Activated CD8-positive, alpha-beta memory T cell treated with anti-CD3 and anti-CD28 coated beads, Interleukin-2, amount 50 U/mL, for 4 hours (primary cell): Measurements from ENCODE around the gene SCRN1.

Experiments used
- DNase-seq: peaks from one replicate; pipeline ENCODE4 v3.0.0-alpha.2; 2020

Gene SCRN1

DNA sequence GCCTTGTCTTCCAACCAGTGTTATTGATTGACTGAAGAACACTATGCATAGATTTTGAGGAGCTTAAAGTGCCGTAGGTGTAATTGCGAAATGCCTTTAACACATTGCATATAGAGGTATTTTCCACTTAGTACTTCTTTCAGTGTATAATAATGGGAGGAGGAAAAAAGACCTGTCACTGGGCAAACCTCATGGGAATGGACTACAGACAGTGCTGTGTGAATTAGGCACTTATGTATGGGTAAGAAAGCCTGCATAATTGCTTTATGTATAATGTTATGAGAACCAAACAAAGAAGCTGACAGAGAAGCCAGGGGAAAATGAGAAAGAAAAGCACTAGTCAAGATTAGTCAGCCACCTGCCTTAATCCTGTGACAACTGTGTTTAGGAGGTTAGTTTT, 12.4 kb upstream of the SCRN1 start:
- DNase-seq: no peak

DNA sequence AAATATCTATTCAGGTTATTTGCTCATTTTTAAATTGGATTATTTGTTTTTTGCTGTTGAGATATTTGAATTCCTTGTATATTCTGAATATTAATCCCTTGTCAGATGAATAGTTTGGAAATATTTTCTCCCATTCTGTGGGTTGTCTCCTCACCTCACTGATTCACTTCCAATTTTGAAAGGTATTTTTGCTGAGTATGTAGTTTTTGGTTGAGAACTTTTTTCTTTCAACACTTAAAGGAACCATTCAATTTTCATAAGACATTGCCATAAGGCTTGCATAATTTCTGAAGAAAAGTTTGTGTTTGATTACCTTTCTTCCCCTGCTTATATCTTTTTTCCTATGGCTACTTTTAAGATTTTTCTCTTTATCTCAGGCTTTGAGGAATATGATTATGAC, 8.9 kb upstream of the SCRN1 start:
- no peak for DNase-seq

DNA sequence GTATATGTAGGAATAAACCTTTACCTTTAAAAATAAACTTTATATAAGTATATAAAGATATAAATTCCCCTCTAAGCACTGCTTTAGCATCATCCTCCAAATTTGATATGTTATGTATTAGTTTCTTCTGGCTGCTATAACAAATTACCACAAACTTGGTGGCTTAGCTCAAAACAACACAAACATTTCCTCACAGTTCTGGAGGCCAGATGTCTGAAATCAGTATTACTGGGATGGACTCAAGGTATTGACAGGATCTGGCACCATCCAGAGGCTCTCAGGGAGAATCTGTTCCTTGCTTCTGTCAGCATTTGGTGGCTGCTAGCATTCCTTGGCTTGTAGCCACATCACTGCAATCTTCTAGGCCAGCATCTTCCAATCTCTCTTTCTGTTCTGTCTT, 6.7 kb upstream of the SCRN1 start:
- DNase-seq: no peak

DNA sequence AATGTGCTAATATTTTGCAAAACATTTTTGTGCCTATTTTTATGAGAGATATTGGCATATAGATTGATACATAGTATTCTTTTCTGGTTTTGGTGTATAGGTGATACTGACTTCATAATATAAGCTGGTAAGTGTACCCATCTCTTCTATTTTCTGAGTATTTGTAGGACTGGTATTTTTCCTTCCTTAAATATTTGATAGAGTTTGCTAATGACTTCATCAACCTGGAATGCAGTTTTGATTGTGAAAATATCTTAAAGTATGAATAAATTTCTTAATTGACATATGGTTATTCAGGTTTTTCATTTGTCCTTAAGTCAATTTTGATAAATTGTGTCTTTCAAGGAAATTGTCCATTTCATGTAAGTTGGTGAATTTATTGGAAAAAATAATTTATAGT, 6.1 kb upstream of the SCRN1 start:
- no peak for DNase-seq

DNA sequence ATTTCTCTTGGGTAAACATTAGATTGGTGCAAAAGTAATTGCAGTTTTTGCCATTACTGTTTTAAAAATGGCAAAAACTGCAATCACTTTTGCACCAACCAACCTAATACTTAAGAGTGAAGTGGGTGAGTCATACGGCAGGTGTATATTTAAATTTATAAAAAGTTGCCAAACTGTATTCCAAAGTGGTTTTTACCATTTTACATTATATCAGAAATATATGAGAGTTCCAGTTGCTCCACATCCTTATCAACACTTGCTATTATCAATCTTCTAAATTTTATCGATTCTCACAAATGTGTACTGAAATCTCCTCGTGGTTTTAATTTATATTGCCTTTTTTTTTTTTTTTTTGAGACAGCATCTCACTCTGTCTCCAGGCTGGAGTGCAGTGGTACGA, 3.5 kb upstream of the SCRN1 start:
- no peak for DNase-seq

DNA sequence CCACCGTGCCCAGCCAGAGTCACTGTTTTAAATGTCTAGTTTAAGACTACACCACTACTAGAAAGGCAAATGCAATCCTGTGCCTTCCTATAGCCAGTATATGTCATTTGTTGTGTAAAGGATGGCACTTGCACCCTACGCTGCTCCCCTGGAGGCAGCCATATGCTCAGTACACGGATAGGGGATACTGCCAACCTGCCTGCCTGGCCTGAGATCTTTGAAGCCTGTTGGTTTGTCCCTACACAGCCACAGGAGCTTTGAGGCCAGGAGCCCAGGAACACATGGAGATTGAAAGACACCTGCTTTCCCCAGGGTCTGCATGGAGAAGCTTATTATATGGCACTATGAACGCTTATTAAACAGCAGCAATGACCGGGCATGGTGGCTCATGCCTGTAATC, 2.3 kb upstream of the SCRN1 start:
- no peak for DNase-seq

DNA sequence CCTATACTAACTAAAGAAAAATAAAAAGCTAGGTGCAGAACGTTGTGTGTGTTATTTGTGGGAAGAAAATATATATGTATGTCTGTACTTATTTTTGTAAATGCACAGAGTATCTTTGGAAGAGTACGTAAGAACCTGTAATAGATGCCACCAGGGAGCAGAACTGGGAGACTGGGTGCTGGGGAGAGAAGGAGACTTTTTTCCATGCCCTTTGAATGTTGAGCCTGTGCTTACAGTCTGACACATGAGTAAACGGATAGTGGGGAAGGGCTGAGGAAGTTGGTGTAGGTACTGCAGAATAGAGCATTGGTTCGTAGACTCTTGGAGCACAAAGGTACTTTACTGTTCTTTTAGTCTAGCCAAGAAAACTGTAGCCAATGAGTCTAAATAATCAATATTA, 1.3 kb upstream of the SCRN1 start:
- DNase-seq: no peak

DNA sequence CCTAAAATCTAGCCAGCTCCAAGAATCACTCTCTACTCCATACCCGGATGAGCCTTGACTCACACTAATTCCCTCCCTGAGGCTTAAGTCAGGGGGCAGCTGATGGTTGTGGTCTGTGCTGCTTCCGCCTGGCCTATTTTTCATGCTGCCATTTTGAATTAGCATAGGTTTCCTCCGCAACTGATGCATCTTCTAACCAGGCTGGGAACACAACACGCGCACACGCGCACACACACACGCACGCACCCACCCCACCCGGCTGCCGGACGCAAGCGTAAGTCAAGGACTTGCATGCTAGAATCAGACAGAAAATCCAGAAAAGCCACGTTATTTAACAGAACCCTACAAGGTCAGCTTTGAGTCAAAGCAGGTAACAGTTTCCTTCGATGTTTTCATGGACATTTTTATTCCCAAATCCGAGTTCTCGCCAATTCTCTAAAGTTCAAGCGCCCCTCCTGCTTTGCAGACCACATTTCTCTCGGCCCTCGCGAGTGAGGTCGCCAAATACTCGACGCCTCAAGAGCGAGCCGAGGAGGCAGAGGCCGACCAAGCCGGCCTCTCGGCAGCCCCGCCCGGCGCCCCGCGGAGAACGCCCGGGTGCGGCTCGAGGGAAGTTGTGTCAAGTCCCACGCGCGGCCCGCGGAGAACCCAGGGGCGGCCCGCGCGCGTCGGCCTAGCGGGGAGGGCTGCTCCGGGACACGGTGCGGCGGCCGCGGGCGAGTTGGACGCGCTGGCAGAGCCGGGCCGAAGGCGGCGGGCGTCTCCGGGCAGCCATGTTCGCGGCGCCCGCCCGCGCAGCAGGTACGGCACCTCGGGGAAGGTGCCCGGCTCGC, 961 bp downstream of the SCRN1 start:
- peak; percentile 37 for DNase-seq

DNA sequence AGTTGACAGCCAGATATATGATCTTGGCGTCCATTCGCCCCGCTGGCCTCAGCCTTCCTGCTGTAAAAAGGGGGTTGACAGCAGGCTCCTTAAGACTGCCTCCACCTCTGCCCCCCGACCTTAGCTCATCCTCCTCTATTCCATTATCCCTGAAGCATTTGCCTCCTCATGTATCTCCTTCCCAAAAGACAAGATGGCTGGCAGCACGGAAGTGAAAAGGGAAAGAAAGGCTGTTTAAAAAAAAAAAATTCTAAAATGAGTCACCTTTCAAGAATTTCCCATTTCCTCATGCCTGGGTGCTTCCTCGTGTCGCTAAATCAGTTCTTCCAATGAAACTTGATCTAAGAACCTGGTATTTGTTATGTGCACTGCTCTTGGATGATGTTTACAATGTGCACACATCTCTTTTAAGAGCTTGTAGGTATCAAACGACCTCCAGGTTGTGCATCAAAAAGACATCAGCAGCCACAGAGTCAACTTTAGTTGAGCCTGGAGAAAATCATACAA, 1.7 kb downstream of the SCRN1 start:
- DNase-seq: no peak

DNA sequence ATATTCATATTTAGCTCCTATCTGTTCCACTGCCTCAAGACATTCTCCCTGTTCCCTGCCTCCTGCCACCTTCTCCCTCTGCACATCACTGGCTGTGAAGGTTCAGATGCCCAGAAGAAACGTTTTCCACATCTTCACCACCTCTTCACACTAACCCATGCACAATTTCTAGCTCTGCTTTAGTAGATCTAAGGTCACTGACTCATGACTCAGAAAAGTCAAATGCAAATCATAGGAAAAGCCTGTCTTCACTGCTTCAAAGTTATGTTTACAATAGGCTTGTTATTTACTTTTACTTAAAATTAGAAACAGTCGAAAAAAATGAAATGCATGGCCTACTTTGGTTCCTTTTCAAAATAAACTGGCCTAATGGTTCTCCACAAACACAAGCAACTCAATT, 2.5 kb downstream of the SCRN1 start:
- DNase-seq: no peak

DNA sequence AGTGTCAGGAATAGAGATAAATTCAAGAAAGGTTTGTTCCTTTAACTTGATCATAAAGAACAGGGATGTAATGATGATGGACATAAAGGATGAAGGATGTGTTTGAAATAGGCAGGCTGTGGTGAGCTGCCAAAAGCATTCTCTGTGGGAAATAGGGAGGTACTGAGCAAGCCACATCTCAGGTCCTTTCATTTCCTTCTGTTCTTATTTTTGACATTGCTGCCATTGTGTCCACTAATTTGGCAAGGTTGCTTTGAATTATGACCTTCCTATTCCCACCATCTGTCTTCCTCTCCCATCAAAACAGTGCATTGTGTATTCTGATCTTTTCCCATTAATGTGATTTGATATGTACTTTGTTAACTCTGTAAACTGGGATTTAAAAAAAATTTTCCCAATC, 9.4 kb downstream of the SCRN1 start:
- DNase-seq: no peak

DNA sequence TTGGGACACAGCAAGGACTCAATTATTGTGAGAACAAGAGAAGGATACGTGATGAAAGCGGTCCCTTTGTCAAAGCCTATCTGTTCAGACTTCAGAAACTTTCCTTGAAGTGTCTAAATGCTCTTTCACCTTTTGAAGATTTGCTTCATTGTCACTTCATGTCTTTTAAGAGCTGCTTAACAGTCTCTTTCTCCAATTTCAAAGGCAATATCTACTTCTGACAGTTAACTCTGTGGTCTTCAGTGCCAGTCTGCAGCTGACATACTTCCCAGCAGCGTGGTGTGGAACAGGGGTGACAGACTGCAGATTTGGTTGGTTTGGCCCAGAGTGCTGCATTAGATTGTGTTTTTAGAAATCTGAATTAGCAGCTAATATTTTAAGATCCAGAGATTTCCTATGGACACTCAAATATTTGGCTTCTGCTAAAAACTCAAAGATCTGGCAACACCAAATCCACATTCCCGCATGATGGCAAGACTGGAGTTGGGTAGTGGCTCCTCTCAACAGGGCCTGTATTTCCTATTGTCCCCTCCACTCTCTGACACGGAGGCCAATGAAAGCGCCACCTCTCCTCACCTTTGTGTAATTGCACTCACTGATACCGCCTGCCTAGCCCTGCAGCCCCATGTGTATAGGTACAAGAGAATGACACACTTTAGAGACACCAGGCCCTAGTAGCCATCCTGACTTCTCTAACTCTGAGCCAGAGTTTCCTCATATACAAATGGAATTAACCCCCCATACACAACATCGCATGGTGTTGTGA, 11.5 kb downstream of the SCRN1 start:
- DNase-seq: no peak

DNA sequence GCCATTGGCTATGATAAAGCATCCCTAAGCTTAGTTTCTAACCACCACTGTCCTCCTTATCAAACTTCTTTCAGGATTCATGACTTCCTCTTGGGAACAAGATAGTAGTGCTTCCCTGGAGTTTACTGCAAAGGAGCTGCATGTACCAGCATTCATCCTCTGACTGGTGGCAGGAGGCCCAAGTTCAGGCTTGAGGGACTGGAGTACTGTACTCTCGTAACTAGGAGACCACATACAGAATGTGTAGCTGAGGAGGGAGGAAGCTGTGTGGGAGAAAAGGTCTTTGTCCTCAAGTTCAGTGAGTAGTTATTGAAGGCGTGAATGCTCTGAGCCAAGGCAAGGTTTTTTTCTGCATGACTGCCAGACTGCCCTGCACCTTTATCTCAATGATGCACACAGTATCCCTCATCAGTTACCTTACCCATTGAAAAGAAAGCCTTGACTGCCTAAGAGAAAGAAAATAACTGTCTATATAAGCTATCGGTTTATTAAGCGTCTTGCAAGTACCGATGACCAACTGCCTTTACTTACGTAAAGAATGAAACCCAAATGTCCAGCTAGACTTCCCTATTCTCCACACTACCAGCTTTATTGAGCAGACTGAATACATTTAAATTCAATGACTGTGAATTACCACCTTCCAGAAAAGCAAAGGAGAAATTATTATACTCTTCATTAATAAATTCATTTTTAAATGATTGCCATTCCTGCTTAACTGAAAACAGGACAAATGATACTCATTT, 12.8 kb downstream of the SCRN1 start:
- DNase-seq: no peak

DNA sequence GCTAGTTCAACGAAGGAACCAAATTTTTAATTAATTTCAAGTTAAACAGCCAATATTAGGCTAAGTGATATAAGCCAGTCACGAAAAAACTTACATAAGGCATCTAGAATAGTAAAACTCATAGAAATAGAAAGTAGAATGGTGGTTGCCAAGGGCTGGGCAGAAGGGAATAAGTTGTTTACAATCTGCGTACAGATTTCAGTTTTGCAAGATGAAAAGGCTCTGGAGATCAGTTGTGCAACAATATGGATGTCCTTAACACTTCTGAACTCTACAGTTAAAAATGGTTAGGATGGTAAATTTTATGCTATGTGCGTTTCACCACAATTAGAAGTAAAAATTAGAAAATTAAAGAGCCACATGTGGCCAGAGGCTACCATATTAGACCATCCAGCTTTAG, 13.3 kb downstream of the SCRN1 start:
- no peak for DNase-seq

DNA sequence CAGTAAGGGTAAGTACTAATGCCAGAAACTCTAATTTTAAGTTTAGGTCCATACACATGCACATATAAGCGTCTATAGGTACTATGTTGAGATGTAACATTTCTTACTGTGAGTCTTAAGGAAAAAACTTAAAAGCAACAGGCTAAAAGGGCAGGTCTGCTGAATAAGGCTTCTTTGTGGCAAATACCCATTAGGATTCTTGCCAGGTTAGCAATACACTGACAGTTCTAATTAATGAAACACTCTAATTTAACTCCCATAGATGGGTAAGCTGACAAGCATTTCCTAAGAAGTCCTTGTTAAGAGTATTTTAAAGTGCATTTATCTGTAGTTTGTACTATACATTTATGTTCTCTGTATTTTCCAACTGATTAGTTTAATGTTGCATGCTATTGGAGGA, 14.0 kb downstream of the SCRN1 start:
- DNase-seq: no peak

DNA sequence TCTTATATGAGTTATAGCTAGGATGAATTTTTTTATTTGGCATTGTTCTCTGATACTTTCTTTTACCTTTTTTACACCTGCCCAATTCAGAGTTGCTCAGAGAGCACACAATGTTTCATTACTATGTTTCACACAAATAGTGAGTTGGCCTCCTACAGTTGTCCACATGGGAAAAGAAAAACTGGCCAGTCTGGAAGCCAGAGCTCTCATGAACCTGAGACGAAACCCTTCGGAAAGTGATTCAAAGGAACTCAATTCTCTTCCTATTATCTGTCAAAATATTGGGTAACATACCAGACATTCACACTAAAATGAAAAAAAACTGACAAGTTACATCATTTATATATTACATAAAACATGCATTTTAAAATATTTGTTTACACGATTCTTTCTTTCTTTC, 15.3 kb downstream of the SCRN1 start:
- DNase-seq: no peak

DNA sequence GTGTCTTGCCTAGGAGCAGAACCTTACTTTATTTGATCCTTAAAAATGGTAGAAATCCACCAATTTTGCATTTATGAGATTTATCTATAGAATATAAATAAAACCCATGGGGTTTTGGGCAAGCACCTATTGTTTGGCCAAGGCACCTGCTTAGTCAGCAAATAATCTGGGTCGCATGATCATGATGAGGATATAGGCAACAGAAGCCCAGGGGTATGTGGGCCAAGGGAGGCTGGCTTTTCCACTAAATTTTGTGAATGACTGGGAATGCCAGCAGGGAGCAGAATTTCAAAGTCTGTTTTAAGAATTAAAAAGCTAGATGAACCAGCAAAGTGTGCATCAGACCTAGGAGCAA, 17.3 kb downstream of the SCRN1 start:
- DNase-seq: no peak

DNA sequence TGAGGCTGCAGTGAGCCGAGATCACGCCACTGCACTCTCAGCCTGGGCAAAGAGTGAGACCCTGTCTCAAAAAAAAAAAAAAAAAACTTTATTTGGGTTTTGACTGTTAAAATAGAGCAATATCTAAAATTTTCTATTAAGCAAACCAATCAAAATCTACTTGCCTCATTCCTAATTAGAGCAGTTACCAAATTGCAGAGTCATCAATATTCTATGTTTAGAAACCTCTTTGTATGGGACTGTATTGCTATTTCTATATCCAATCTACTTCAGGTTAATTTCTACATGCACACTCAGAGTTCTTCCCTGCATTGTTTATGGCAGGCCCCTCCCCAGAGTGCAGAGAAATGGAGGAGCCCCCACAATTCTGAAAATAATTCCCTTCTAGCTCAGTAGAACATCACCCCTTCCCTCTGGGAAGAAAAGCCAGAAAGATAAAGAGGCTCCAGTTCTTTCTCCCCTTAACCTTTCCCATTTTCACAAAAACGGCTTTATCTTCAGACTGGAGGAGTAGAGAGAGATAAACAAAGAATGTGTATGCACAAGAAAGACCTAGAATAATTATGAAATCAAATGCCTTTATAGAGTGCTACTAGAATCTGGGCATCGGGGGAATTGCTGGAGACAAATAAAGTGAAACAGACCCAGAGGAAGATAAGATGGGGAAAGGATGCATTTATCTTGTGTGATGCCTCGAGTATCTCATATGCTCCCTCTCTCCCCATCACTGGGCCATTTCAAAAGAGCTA, 17.9 kb downstream of the SCRN1 start:
- DNase-seq: no peak

DNA sequence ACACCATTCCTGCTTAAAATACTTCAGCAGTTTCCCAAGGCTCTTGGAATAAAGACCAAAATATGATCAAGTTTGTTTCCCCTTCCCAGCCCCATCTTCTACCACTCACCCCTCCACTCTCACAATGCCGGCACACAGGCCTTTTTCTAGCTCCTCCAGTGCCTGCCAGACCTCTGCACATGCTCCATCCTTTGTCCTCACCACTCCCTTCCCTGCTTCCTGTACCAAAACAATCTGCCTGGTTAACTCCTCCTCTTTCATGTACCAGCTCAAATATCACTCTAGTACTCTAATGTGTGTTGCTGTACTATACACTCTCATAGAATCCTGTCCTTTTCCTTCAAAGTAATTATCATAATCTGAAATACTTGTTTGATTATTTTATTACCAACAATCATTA, 19.4 kb downstream of the SCRN1 start:
- DNase-seq: no peak

DNA sequence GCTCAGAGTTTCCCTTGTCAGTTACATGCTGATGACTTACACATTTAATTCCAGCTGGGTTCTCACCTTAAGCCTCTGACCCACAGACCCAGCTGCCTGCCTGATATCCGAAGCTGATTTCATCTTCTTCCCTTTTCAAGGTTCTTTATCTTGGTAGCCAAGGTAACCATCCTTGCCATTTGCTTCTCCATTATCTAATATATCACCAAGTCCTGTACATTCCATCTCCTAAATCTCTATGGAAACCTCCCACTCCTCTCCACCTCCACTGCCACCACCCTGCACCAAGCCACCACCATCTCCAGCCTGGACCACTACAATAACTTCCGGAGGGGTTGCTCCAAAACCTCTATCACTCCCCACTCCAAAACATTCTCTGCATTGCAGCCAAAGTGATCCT, 19.9 kb downstream of the SCRN1 start:
- DNase-seq: no peak

DNA sequence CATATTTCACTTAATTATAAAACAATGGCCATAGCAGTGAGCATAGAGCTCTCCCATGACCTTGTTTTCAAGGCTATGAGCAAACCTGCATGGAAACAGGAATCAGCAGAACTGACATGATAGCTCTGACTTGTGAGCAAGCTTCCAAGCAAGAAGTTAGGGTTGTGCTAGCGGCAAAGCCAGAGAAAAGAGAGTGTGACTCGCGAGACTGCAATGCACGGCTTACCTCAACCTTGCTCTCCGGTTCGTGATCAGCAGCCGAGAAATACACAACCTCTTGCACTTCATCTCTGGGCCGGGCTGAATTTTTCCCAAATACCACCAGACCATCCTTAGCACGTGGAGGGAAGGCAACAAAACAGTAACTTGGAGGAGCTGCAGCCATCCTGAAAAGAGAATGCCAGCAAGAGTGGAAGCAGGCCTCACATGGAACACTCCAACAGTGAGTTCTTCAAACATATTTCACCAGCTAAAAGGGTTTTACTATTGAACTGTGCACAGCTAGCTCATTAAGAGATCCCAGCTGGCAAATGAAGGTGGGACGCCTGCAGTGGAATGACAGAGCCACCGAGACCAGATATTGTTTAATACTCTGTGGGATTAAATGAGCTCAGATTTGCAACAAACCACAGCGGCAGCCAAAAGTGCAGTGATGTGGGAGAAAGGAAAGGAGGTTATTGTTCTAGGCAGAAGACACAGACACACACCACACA, 20.8 kb downstream of the SCRN1 start:
- no peak for DNase-seq

DNA sequence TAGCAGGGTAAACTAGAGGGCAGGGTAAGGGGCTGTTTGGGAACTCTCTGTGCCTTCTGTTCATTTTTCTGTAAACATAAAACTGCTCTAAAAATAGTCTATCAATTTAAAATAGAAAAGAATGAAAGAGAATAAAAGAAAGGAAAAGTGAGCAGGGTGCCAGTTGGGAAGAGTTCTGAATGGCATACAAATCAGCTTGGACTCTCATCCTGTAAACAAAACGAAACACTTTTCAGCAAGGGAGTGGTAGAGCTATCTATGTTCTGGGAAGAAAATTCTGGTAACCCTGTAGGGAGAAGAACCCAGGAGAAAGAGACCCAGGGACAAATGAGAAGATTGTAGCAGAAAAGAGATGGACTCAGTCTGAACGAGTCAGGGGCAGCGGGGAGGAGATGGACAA, 24.6 kb downstream of the SCRN1 start:
- DNase-seq: no peak
